T-cell (primary cell): ENCODE results near the gene CNOT6. TPM values are rescaled to one million over a fixed set of nuclear protein-coding genes. Genes with fewer than 3 reads are reported as not detected.

Experiments used
- ATAC-seq, 4 experiments: fragments of 200-7000 bp in 3 of 4; fragments of 150-1000 bp in 1 of 4; cut with Tn5 transposase; replicated peaks in 1 of 4; 1 replicate in 3 of 4; 2 replicates in 1 of 4; pipeline ENCODE4 v1.10.0; 2021; ENCODE audit warnings: moderate library complexity in 3 of 4, mild to moderate bottlenecking in 2 of 4, moderate number of reproducible peaks in 1 of 4
- CTCF ChIA-PET, 2 donors: fragments of 300-600 bp; sonication (Branson Sonifier 250); formaldehyde crosslinking; loops; one replicate each; lab custom pipeline; 2022; ENCODE audit warnings: antibody characterized with exemption in 2 of 2; lab: Charles Lee
- POLR2A ChIA-PET, 2 donors: fragments of 300-600 bp; sonication (Branson Sonifier 250); formaldehyde crosslinking; loops; one replicate each; lab custom pipeline; 2022; ENCODE audit warnings: antibody characterized with exemption in 2 of 2; lab: Charles Lee
- DNase-seq, 35 experiments: peaks; one replicate each; pipeline versions ENCODE4 v3.0.0 to v3.0.0-alpha.2; 2013 to 2023
- H3K27ac ChIP-seq: one replicate; pipeline ENCODE4 v1.5.1; 2013; ENCODE audit warnings: low read length
- H3K27me3 ChIP-seq, 2 experiments: replicated peaks in 1 of 2; 1 replicate in 1 of 2; 2 replicates in 1 of 2; pipeline versions ENCODE4 v1.6.1 to v1.7.0; 2013; ENCODE audit warnings: low read length in 1 of 2, mixed read lengths in 1 of 2; ENCODE audit not compliant: control insufficient read depth in 2 of 2, insufficient read depth in 2 of 2; ENCODE audit errors: extremely low read depth in 1 of 2
- H3K36me3 ChIP-seq, 2 donors: 1 replicate in 1 of 2; 2 replicates in 1 of 2; pipeline versions ENCODE4 v1.6.1 to v1.7.0; 2013; ENCODE audit warnings: low read length in 1 of 2; ENCODE audit not compliant: control insufficient read depth in 2 of 2, insufficient read depth in 1 of 2; ENCODE audit errors: extremely low read depth in 1 of 2
- H3K4me1 ChIP-seq, 2 experiments: 1 replicate in 1 of 2; 2 replicates in 1 of 2; pipeline versions ENCODE4 v1.6.1 to v1.7.0; 2013; ENCODE audit warnings: low read length in 2 of 2, mixed read lengths in 1 of 2; ENCODE audit not compliant: insufficient read depth in 2 of 2, control insufficient read depth in 1 of 2; ENCODE audit errors: extremely low read depth in 1 of 2
- H3K4me3 ChIP-seq, 2 donors: 1 replicate in 1 of 2; 2 replicates in 1 of 2; pipeline versions ENCODE4 v1.5.1 to v1.7.0; 2013; ENCODE audit warnings: mild to moderate bottlenecking in 2 of 2, low read length in 1 of 2, moderate library complexity in 1 of 2; ENCODE audit not compliant: control insufficient read depth in 1 of 2; ENCODE audit errors: extremely low read depth in 1 of 2
- H3K9me3 ChIP-seq: 2 replicates; pipeline ENCODE4 v1.7.0; 2013
- H3K27ac Mint-ChIP-seq, 2 donors: one replicate each; pipeline ENCODE4 v1.8.0; 2020 to 2021; ENCODE audit warnings: mild to moderate bottlenecking in 2 of 2, mixed read lengths in 2 of 2
- H3K27me3 Mint-ChIP-seq, 2 donors: one replicate each; pipeline ENCODE4 v1.8.0; 2021 to 2022; ENCODE audit warnings: mixed read lengths in 2 of 2
- H3K36me3 Mint-ChIP-seq: one replicate; pipeline ENCODE4 v1.8.0; 2021; ENCODE audit warnings: mixed read lengths
- H3K4me1 Mint-ChIP-seq, 3 donors: one replicate each; pipeline ENCODE4 v1.8.0; 2020 to 2022; ENCODE audit warnings: mixed read lengths in 3 of 3, mild to moderate bottlenecking in 1 of 3
- H3K4me3 Mint-ChIP-seq, 3 donors: one replicate each; pipeline ENCODE4 v1.8.0; 2020 to 2022; ENCODE audit warnings: mild to moderate bottlenecking in 3 of 3, mixed read lengths in 3 of 3, moderate library complexity in 3 of 3
- H3K9me3 Mint-ChIP-seq, 3 donors: one replicate each; pipeline ENCODE4 v1.8.0; 2020 to 2022; ENCODE audit warnings: mixed read lengths in 3 of 3
- WGBS: methylation state at CpG from one replicate; pipeline ENCODE4 v1.1.5; 2013; ENCODE audit warnings: missing lambda C conversion rate; ENCODE audit not compliant: insufficient coverage; 5-methylcytosine and 5-hydroxymethylcytosine counted together
- total RNA-seq, 35 experiments: library from RNA in 6 of 35; stranded (reverse) in 6 of 35; fragments of 120-200 nt in 1 of 35; gene quantifications; one replicate each; pipeline versions ENCODE4 v1.2.1 to v1.2.4 and lab custom pipeline; 2013 to 2026

The CNOT6 gene
- total RNA-seq, 5 donors from 2014 or later (not counting 1 experiment from before 2014, with no cell fraction given) = 25.1 to 29.9 (median 25.6) TPM

- WGBS = no CpG with 5 or more reads among the region's 2 CpGs
- CTCF ChIA-PET = no interaction called here
- Histone ChIP-seq H3K4me3 (no peak overlapping the region), H3K27ac (no peak overlapping the region), H3K9me3 (no peaks in the 10 kb centered on the region), H3K36me3 (peaks cover 5 to 30% of the 10 kb centered on the region in 2 donors), H3K27me3 (no peaks in the 10 kb centered on the region), H3K4me1 (no peaks in the 10 kb centered on the region)
- POLR2A ChIA-PET = interaction anchor here in 1 of 2 donors (0.6 to 0.7 kb wide), 2 partner anchors 11 to 734 kb away, joined by 3 to 11 read pairs; no protein-coding TSS in a partner anchor
- Mint-ChIP-seq H3K36me3 (peaks cover 58% of the 10 kb centered on the region), H3K9me3 (no peaks in the 10 kb centered on the region), H3K27me3 (no peaks in the 10 kb centered on the region), H3K4me3 (no peak overlapping the region), H3K4me1 (no peaks in the 10 kb centered on the region), H3K27ac (no peak overlapping the region)
- no peak for DNase-seq
- no peak for ATAC-seq
Measured at GRCh38 chr5:180575571-180575970, 81.4 kb downstream of the CNOT6 start.

- H3K36me3 ChIP-seq = peaks cover 0 to 11% of the 10 kb centered on the region in 2 donors
- no peaks in the 10 kb centered on the region for H3K4me1 Mint-ChIP-seq
- H3K27me3 ChIP-seq = no peaks in the 10 kb centered on the region
- no peaks in the 10 kb centered on the region for H3K9me3 ChIP-seq
- H3K4me3 ChIP-seq = no peak overlapping the region
- DNase-seq (no peak), ATAC-seq (no peak)
- H3K27ac Mint-ChIP-seq = peak overlapping the region in 1 of 2 donors; percentile 37
- CTCF ChIA-PET = interaction anchor here in 1 of 2 donors (0.6 kb wide), 1 partner anchor 661 kb away, joined by 3 read pairs; no protein-coding TSS in a partner anchor
- POLR2A ChIA-PET = no interaction called here
- H3K27ac ChIP-seq = no peak overlapping the region
- H3K9me3 Mint-ChIP-seq = no peaks in the 10 kb centered on the region
- 89% methylated on average over 4 of the region's 6 CpGs for WGBS
- H3K36me3 Mint-ChIP-seq = peaks cover 18% of the 10 kb centered on the region
- no peaks in the 10 kb centered on the region for H3K27me3 Mint-ChIP-seq
- H3K4me3 Mint-ChIP-seq = no peak overlapping the region
- no peaks in the 10 kb centered on the region for H3K4me1 ChIP-seq
Measured at GRCh38 chr5:180580681-180581080, 86.5 kb downstream of the CNOT6 start.

- H3K27ac ChIP-seq = no peak overlapping the region
- peaks cover 0 to 9% of the 10 kb centered on the region in 2 experiments for H3K27me3 ChIP-seq
- POLR2A ChIA-PET = interaction anchor here in 1 of 2 donors (0.5 kb wide), 1 partner anchor 40 kb away, joined by 3 read pairs; no protein-coding TSS in a partner anchor
- H3K4me3 ChIP-seq = no peak overlapping the region
- H3K9me3 Mint-ChIP-seq = no peaks in the 10 kb centered on the region
- CTCF ChIA-PET = no interaction called here
- DNase-seq = no peak
- no peaks in the 10 kb centered on the region for H3K36me3 ChIP-seq
- no peaks in the 10 kb centered on the region for H3K4me1 Mint-ChIP-seq
- no peaks in the 10 kb centered on the region for H3K36me3 Mint-ChIP-seq
- no peaks in the 10 kb centered on the region for H3K4me1 ChIP-seq
- no CpG with 5 or more reads among the region's 2 CpGs for WGBS
- no peaks in the 10 kb centered on the region for H3K9me3 ChIP-seq
- H3K27ac Mint-ChIP-seq = no peak overlapping the region
- no peak overlapping the region for H3K4me3 Mint-ChIP-seq
- peaks cover 4 to 6% of the 10 kb centered on the region in 2 donors for H3K27me3 Mint-ChIP-seq
- ATAC-seq = no peak
Measured at GRCh38 chr5:180583738-180584137, 89.6 kb downstream of the CNOT6 start.

- Histone ChIP-seq H3K27ac (no peak overlapping the region), H3K36me3 (no peaks in the 10 kb centered on the region), H3K27me3 (peaks cover 0 to 30% of the 10 kb centered on the region in 2 experiments), H3K9me3 (no peaks in the 10 kb centered on the region), H3K4me1 (peaks cover 3 to 12% of the 10 kb centered on the region in 2 experiments), H3K4me3 (no peak overlapping the region)
- no peak overlapping the region for H3K27ac Mint-ChIP-seq
- peaks cover 0 to 6% (median 5%) of the 10 kb centered on the region in 3 donors for H3K4me1 Mint-ChIP-seq
- peaks cover 10 to 19% of the 10 kb centered on the region in 2 donors for H3K27me3 Mint-ChIP-seq
- no peak overlapping the region for H3K4me3 Mint-ChIP-seq
- POLR2A ChIA-PET = no interaction called here
- CTCF ChIA-PET = no interaction called here
- no peaks in the 10 kb centered on the region for H3K36me3 Mint-ChIP-seq
- no peak for ATAC-seq
- H3K9me3 Mint-ChIP-seq = no peaks in the 10 kb centered on the region
- DNase-seq = no peak
- no CpG with 5 or more reads among the region's 3 CpGs for WGBS
Measured at GRCh38 chr5:180586204-180586603, 92.0 kb downstream of the CNOT6 start.

- no peaks in the 10 kb centered on the region for H3K36me3 Mint-ChIP-seq
- H3K36me3 ChIP-seq = no peaks in the 10 kb centered on the region
- H3K9me3 Mint-ChIP-seq = no peaks in the 10 kb centered on the region
- ChIA-PET CTCF (no interaction called here), POLR2A (interaction anchor here in 1 of 2 donors (0.6 kb wide), 1 partner anchor 11 kb away, joined by 11 read pairs; no protein-coding TSS in a partner anchor)
- DNase-seq (no peak), ATAC-seq (no peak)
- no peak overlapping the region for H3K4me3 Mint-ChIP-seq
- 95% methylated on average over 8 of the region's 10 CpGs for WGBS
- H3K4me1 ChIP-seq = peaks cover 5 to 12% of the 10 kb centered on the region in 2 experiments
- H3K27ac ChIP-seq = no peak overlapping the region
- H3K4me3 ChIP-seq = no peak overlapping the region
- H3K27ac Mint-ChIP-seq = no peak overlapping the region
- peaks cover 10 to 19% of the 10 kb centered on the region in 2 donors for H3K27me3 Mint-ChIP-seq
- no peaks in the 10 kb centered on the region for H3K9me3 ChIP-seq
- peaks cover under 1 to 32% of the 10 kb centered on the region in 2 experiments for H3K27me3 ChIP-seq
- H3K4me1 Mint-ChIP-seq = peaks cover 0 to 6% (median 5%) of the 10 kb centered on the region in 3 donors
Measured at GRCh38 chr5:180586870-180587269, 92.7 kb downstream of the CNOT6 start.

- Mint-ChIP-seq H3K27me3 (peaks cover 30 to 41% of the 10 kb centered on the region in 2 donors), H3K36me3 (no peaks in the 10 kb centered on the region), H3K4me3 (peak overlapping the region in 2 of 3 donors; percentile 40 to 41), H3K4me1 (peaks cover 5 to 11% (median 7%) of the 10 kb centered on the region in 3 donors), H3K27ac (no peak overlapping the region), H3K9me3 (no peaks in the 10 kb centered on the region)
- DNase-seq (peak in 3 of 35 experiments; percentile 30 to 58 (median 36)), ATAC-seq (no peak)
- Histone ChIP-seq H3K27ac (no peak overlapping the region), H3K36me3 (no peaks in the 10 kb centered on the region), H3K4me3 (peak overlapping the region; percentile 19 to 72), H3K27me3 (peaks cover 8 to 47% of the 10 kb centered on the region in 2 experiments), H3K9me3 (no peaks in the 10 kb centered on the region), H3K4me1 (peaks cover 5 to 12% of the 10 kb centered on the region in 2 experiments)
- 4% methylated on average over 38 of the region's 44 CpGs for WGBS
- ChIA-PET POLR2A (no interaction called here), CTCF (no interaction called here)
Measured at GRCh38 chr5:180589771-180590542, 95.8 kb downstream of the CNOT6 start.
